Activated CD4-positive, alpha-beta T cell treated with anti-CD3 and anti-CD28 coated beads, Interleukin-2, amount 10 ng/mL, durations not matched to agents 7 days and 5 days (primary cell): ENCODE measurements around the gene PTK6. TPM values are rescaled to one million over a fixed set of nuclear protein-coding genes. Genes with fewer than 3 reads are reported as not detected.
A peak's percentile ranks its signal among the peaks of the same experiment; 100 is the strongest.

Experiments
- CTCF ChIA-PET: fragments of 350-600 bp; sonication (Branson Sonifier 250); formaldehyde crosslinking; loops from one replicate; lab custom pipeline; 2021; ENCODE audit warnings: antibody characterized with exemption; lab: Charles Lee
- POLR2A ChIA-PET: fragments of 350-600 bp; sonication (Branson Sonifier 250); formaldehyde crosslinking; loops from one replicate; lab custom pipeline; 2021; ENCODE audit warnings: antibody characterized with exemption; lab: Charles Lee
- DNase-seq: peaks from one replicate; pipeline ENCODE4 v3.0.0-alpha.2; 2020
- H3K27ac Mint-ChIP-seq: one replicate; pipeline ENCODE4 v1.8.0; 2021; ENCODE audit warnings: mild to moderate bottlenecking, moderate library complexity, mixed read lengths
- H3K27me3 Mint-ChIP-seq: one replicate; pipeline ENCODE4 v1.8.0; 2021; ENCODE audit warnings: mixed read lengths
- H3K36me3 Mint-ChIP-seq: one replicate; pipeline ENCODE4 v1.8.0; 2021; ENCODE audit warnings: low read depth, mixed read lengths
- H3K4me1 Mint-ChIP-seq: one replicate; pipeline ENCODE4 v1.8.0; 2021; ENCODE audit warnings: mixed read lengths
- H3K4me3 Mint-ChIP-seq: one replicate; pipeline ENCODE4 v1.8.0; 2021; ENCODE audit warnings: mild to moderate bottlenecking, moderate library complexity, mixed read lengths
- H3K9me3 Mint-ChIP-seq: one replicate; pipeline ENCODE4 v1.8.0; 2021; ENCODE audit warnings: mixed read lengths
- total RNA-seq, 2 experiments: library from RNA; stranded (reverse); gene quantifications; one replicate each; pipeline ENCODE4 v1.2.3, GENCODE V29; 2021

Gene PTK6
- total RNA-seq, 2 experiments from 2014 or later: 0.71 to 0.74 TPM

GRCh38 chr20:63499338-63499969 is 37.7 kb downstream of the PTK6 start:
- DNase-seq: no peak
- POLR2A ChIA-PET: no interaction called here
- Mint-ChIP-seq H3K27me3 (peaks cover 26% of the 10 kb centered on the region), H3K4me1 (peaks cover 2% of the 10 kb centered on the region), H3K4me3 (no peak overlapping the region), H3K36me3 (no peaks in the 10 kb centered on the region), H3K27ac (no peak overlapping the region), H3K9me3 (peaks cover 2% of the 10 kb centered on the region)
- CTCF ChIA-PET: no interaction called here

- CTCF ChIA-PET: no interaction called here
- peak; percentile 40 for DNase-seq
- Mint-ChIP-seq H3K4me1 (peaks cover 2% of the 10 kb centered on the region), H3K27ac (no peak within 1 kb of the TSS), H3K4me3 (no peak within 1 kb of the TSS), H3K27me3 (peaks cover 24% of the 10 kb centered on the region), H3K9me3 (no peaks in the 10 kb centered on the region), H3K36me3 (no peaks in the 10 kb centered on the region)
- POLR2A ChIA-PET: no interaction called here
Observed at GRCh38 chr20:63498960-63499337, 38.2 kb downstream of the PTK6 start, which contains the start of gene EEF1A2. Gene EEF1A2 (minus strand): TSS chr20:63499083. CDS start chr20:63497763, 1,320 bp downstream.

- H3K27ac Mint-ChIP-seq: no peak overlapping the region
- H3K27me3 Mint-ChIP-seq: peaks cover 20% of the 10 kb centered on the region
- H3K4me3 Mint-ChIP-seq: no peak overlapping the region
- no peaks in the 10 kb centered on the region for H3K9me3 Mint-ChIP-seq
- CTCF ChIA-PET: interaction anchor here (2.5 kb wide), 1 partner anchor 39 kb away, joined by 5 read pairs; the partner anchor contains the start of gene PTK6
- no peak for DNase-seq
- POLR2A ChIA-PET: no interaction called here
- H3K36me3 Mint-ChIP-seq: no peaks in the 10 kb centered on the region
- peaks cover 2% of the 10 kb centered on the region for H3K4me1 Mint-ChIP-seq
Observed at GRCh38 chr20:63497946-63498935, 38.9 kb downstream of the PTK6 start.

DNA sequence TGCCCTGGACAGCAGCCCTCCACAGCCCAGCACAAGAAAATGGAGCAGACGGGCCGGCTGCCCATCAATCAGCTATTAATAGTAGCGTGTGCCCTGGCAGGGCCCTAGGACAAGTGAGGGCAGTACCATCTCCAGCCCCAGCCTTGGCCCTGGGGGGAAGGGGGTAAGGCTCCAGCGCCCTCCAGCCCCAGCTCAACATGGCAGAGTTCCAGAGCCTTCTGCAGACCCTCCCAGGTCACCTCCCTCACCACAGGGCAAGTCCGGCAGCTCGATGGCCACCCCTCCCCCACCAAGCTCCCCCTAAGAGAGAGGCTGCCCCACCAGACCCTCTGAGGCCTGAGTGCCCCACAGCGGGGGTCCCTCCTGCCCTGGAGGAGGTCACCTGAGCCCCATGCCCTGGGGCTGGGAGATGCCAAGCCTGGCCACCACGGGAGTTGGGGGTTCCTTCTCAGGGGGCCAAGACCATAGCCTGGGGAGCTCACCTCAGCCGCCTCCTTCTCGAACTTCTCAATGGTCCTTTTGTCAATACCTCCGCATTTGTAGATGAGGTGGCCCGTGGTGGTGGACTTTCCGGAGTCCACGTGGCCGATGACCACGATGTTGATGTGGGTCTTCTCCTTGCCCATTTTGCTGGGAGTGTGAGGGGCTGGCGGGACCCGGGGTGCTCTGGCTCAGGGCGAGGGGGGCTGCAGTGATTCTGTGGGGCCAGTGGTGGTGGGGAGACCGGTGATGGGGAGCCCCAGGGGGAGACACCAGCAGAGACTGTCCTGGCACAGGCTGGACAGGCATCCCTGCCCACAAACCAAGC is 39.8 kb downstream of the PTK6 start:
- Mint-ChIP-seq H3K36me3 (no peaks in the 10 kb centered on the region), H3K4me3 (no peak overlapping the region), H3K4me1 (peaks cover 2% of the 10 kb centered on the region), H3K27me3 (peaks cover 20% of the 10 kb centered on the region), H3K27ac (no peak overlapping the region), H3K9me3 (no peaks in the 10 kb centered on the region)
- ChIA-PET CTCF (interaction anchor here (0.5 to 2.5 kb wide), 6 partner anchors 14 to 285 kb away, joined by 3 to 7 read pairs (median 4); partner anchors contain the start of genes PPDPF and PTK6), POLR2A (interaction anchor here (1.0 kb wide), 1 partner anchor 24 kb away, joined by 3 read pairs; no protein-coding TSS in a partner anchor)
- DNase-seq: no peak

GRCh38 chr20:63496596-63497120 is 40.5 kb downstream of the PTK6 start:
- Mint-ChIP-seq H3K36me3 (no peaks in the 10 kb centered on the region), H3K9me3 (no peaks in the 10 kb centered on the region), H3K27ac (no peak overlapping the region), H3K4me1 (peaks cover 2% of the 10 kb centered on the region), H3K4me3 (no peak overlapping the region), H3K27me3 (peaks cover 20% of the 10 kb centered on the region)
- ChIA-PET CTCF (interaction anchor here (0.6 to 2.5 kb wide), 8 partner anchors 9 to 1475 kb away, joined by 3 to 7 read pairs (median 4); partner anchors contain the start of genes PPDPF and PTK6), POLR2A (interaction anchor here (1.0 kb wide), 1 partner anchor 24 kb away, joined by 3 read pairs; no protein-coding TSS in a partner anchor)
- DNase-seq: no peak

- CTCF ChIA-PET: interaction anchor here (0.6 to 2.5 kb wide), 8 partner anchors 9 to 1475 kb away, joined by 3 to 7 read pairs (median 4); partner anchors contain the start of genes PPDPF and PTK6
- DNase-seq: peak; percentile 80
- Mint-ChIP-seq H3K9me3 (no peaks in the 10 kb centered on the region), H3K4me3 (no peak overlapping the region), H3K27me3 (peaks cover 20% of the 10 kb centered on the region), H3K27ac (no peak overlapping the region), H3K4me1 (peaks cover 2% of the 10 kb centered on the region), H3K36me3 (no peaks in the 10 kb centered on the region)
- POLR2A ChIA-PET: no interaction called here
Observed at GRCh38 chr20:63495741-63496595, 41.2 kb downstream of the PTK6 start.

DNA sequence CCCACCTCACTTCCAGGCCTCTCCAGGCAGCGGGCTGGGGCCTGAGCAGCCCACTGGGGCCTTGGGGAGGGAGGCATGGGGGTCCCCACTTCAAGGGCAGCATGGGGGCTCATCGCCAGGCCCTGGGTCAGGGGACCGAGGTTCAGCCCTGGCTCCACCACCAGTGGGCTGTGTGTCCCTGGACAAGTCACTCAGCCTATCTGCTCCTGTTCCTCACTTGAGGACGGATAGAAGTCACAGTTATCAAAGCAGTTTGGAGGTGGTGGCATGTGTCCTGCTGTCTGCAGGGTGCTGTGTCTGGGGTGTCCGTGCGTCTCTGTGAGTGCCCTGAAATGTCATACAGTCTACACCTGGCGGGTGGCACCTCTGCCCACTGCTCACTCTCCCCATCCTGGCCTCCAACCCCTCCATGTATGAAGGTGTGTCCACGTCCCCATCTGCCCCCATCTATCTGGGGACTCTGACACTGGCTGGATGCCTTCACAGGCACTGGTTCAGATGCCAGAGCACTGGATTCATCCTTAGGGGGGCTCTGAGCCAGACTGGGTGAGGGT is 41.9 kb downstream of the PTK6 start:
- Mint-ChIP-seq H3K27ac (no peak overlapping the region), H3K4me1 (peaks cover 2% of the 10 kb centered on the region), H3K4me3 (no peak overlapping the region), H3K36me3 (no peaks in the 10 kb centered on the region), H3K27me3 (peaks cover 19% of the 10 kb centered on the region), H3K9me3 (no peaks in the 10 kb centered on the region)
- ChIA-PET POLR2A (no interaction called here), CTCF (interaction anchor here (1.3 to 2.0 kb wide), 2 partner anchors 17 to 22 kb away, joined by 5 to 7 read pairs; no protein-coding TSS in a partner anchor)
- DNase-seq: no peak

DNA sequence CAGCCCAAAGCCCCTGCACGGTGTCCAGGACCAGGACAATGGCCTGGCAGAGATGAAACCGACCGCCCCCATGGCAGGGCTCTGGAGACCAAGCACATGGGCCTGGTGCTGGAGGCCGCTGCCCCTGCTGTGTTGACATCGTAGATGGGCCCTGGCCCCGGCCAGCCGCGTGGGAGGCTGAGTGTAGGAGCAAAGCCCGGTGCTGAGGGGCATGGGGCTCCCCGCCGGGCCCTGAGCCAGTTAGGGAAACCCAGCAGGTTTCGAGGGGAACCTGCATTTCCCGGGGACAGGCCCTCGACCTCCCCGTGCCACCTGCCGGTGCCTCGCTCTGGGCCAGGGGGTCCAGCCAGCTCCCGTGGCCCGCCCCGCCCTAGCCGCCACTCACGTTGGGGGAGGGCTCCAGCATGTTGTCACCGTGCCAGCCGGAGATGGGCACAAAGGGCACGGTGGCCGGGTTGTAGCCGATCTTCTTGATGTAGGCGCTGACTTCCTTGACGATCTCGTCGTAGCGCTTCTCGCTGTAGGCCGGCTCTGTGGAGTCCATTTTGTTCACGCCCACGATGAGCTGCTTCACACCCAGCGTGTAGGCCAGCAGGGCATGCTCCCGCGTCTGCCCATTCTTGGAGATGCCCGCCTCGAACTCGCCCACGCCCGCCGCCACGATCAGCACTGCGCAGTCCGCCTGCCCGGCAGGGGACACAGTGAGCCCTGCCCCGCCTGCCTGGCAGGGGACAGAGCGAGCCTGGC is 42.6 kb downstream of the PTK6 start:
- H3K36me3 Mint-ChIP-seq: no peaks in the 10 kb centered on the region
- no peak for DNase-seq
- H3K27me3 Mint-ChIP-seq: peaks cover 16% of the 10 kb centered on the region
- H3K4me3 Mint-ChIP-seq: no peak overlapping the region
- ChIA-PET POLR2A (no interaction called here), CTCF (interaction anchor here (0.7 kb wide), 1 partner anchor 11 kb away, joined by 3 read pairs; no protein-coding TSS in a partner anchor)
- H3K4me1 Mint-ChIP-seq: peaks cover 2% of the 10 kb centered on the region
- H3K9me3 Mint-ChIP-seq: no peaks in the 10 kb centered on the region
- no peak overlapping the region for H3K27ac Mint-ChIP-seq

DNA sequence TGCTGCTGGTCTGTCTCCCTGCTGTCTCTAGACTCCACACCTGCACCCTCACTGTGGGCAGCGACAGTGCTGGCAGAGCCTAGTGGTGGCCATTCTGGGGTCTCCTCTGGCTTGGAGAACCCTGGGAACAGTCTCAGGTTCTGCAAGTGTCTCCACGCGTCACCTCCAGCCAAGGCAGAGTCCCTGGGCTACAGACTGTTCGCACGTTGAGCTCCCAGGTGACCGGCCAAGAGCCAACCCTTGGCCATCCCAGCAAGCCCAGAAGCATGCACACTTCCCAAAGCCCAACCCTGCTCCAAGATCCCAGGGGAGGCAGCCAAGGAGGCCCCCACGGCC is 43.1 kb downstream of the PTK6 start:
- Mint-ChIP-seq H3K4me3 (no peak overlapping the region), H3K9me3 (no peaks in the 10 kb centered on the region), H3K4me1 (peaks cover 2% of the 10 kb centered on the region), H3K27me3 (peaks cover 19% of the 10 kb centered on the region), H3K27ac (peak overlapping the region; percentile 13), H3K36me3 (no peaks in the 10 kb centered on the region)
- POLR2A ChIA-PET: no interaction called here
- CTCF ChIA-PET: interaction anchor here (0.7 kb wide), 1 partner anchor 11 kb away, joined by 3 read pairs; no protein-coding TSS in a partner anchor
- no peak for DNase-seq

GRCh38 chr20:63493563-63494020 is 43.6 kb downstream of the PTK6 start:
- Mint-ChIP-seq H3K4me1 (peaks cover 2% of the 10 kb centered on the region), H3K36me3 (no peaks in the 10 kb centered on the region), H3K4me3 (no peak overlapping the region), H3K27me3 (peaks cover 19% of the 10 kb centered on the region), H3K27ac (no peak overlapping the region), H3K9me3 (no peaks in the 10 kb centered on the region)
- no peak for DNase-seq
- POLR2A ChIA-PET: no interaction called here
- CTCF ChIA-PET: interaction anchor here (0.7 kb wide), 1 partner anchor 12 kb away, joined by 3 read pairs; no protein-coding TSS in a partner anchor
